ENCODE data around the gene SEC14L6. TPM values are rescaled to one million over a fixed set of nuclear protein-coding genes. Genes with fewer than 3 reads are reported as not detected.

The SEC14L6 gene
- total and polyA plus RNA-seq, 9 of the 15 experiments (the other 6 are each of a cell fraction or from before 2014, with no cell fraction given): 0.29 to 6.1 (median 1.9) TPM

DNA sequence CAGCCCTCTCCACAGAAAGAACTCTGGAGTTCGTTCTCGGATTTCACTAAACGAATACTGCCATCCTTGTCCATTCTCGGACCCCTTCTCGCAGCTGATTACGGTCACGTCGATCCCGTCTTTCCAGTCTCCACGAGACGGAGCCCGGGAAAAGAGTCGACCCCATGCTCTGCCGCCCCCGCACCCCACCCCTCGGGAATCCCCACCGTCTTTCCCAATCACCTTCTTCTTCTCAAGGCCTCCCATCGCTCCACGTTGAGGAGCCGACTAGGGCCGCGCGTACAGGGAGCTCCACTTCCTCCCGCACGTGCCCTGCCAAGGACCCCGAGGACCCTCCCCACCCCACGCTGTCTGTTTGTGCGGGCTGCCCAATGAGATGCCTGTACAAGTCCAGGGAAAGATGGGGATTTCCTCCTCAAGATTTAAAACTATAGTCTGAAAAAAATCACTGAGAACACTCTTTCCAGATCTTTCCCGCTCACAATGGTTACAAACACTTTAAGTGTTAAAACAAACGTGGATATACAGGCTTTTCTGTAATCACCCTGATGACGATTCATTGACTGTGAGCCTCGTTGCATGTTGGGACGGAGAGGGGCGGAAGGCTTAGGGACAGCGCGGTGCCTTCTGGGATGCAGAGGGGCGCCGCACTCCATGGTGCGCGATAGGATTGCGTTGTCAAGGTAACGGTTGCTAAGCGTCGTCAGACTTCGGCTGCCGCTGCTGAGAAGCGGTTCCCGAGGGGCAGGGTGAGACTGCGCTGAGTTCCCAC is 45.2 kb upstream of the SEC14L6 start, which contains the start of gene PES1 (continued):
- TF ChIP-seq, protein P1, sequence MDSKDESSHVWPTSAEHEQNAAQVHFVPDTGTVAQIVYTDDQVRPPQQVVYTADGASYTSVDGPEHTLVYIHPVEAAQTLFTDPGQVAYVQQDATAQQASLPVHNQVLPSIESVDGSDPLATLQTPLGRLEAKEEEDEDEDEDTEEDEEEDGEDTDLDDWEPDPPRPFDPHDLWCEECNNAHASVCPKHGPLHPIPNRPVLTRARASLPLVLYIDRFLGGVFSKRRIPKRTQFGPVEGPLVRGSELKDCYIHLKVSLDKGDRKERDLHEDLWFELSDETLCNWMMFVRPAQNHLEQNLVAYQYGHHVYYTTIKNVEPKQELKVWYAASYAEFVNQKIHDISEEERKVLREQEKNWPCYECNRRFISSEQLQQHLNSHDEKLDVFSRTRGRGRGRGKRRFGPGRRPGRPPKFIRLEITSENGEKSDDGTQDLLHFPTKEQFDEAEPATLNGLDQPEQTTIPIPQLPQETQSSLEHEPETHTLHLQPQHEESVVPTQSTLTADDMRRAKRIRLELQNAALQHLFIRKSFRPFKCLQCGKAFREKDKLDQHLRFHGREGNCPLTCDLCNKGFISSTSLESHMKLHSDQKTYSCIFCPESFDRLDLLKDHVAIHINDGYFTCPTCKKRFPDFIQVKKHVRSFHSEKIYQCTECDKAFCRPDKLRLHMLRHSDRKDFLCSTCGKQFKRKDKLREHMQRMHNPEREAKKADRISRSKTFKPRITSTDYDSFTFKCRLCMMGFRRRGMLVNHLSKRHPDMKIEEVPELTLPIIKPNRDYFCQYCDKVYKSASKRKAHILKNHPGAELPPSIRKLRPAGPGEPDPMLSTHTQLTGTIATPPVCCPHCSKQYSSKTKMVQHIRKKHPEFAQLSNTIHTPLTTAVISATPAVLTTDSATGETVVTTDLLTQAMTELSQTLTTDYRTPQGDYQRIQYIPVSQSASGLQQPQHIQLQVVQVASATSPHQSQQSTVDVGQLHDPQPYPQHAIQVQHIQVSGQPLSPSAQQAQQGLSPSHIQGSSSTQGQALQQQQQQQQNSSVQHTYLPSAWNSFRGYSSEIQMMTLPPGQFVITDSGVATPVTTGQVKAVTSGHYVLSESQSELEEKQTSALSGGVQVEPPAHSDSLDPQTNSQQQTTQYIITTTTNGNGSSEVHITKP (IDR thresholded peaks at IDR 0.05; ENCODE audit: partially characterized antibody): no peak
- TF ChIP-seq ZNF23 (CRISPR knock-in tag; IDR thresholded peaks at IDR 0.05): no peak
- TF ChIP-seq ZNF384 (IDR thresholded peaks at IDR 0.05; ENCODE audit: low read depth, low read length): no peak
- TF ChIP-seq ZNF133 (CRISPR knock-in tag; IDR thresholded peaks at IDR 0.05): no peak
- no peak for TF ChIP-seq RBM17 (IDR thresholded peaks at IDR 0.05; ENCODE audit: borderline replicate concordance, low read depth, low read length)
- TF ChIP-seq MBD2 (IDR thresholded peaks at IDR 0.05; ENCODE audit: borderline replicate concordance, low read depth): peak; percentile 98
- TF ChIP-seq MCM2 (IDR thresholded peaks at IDR 0.05; ENCODE audit: low read depth): no peak
- no peak for TF ChIP-seq MAFK (IDR thresholded peaks at IDR 0.05; ENCODE audit: low read length)
- no peak for TF ChIP-seq TAF9B (IDR thresholded peaks at IDR 0.05; ENCODE audit: partially characterized antibody)
- TF ChIP-seq, protein P2, sequence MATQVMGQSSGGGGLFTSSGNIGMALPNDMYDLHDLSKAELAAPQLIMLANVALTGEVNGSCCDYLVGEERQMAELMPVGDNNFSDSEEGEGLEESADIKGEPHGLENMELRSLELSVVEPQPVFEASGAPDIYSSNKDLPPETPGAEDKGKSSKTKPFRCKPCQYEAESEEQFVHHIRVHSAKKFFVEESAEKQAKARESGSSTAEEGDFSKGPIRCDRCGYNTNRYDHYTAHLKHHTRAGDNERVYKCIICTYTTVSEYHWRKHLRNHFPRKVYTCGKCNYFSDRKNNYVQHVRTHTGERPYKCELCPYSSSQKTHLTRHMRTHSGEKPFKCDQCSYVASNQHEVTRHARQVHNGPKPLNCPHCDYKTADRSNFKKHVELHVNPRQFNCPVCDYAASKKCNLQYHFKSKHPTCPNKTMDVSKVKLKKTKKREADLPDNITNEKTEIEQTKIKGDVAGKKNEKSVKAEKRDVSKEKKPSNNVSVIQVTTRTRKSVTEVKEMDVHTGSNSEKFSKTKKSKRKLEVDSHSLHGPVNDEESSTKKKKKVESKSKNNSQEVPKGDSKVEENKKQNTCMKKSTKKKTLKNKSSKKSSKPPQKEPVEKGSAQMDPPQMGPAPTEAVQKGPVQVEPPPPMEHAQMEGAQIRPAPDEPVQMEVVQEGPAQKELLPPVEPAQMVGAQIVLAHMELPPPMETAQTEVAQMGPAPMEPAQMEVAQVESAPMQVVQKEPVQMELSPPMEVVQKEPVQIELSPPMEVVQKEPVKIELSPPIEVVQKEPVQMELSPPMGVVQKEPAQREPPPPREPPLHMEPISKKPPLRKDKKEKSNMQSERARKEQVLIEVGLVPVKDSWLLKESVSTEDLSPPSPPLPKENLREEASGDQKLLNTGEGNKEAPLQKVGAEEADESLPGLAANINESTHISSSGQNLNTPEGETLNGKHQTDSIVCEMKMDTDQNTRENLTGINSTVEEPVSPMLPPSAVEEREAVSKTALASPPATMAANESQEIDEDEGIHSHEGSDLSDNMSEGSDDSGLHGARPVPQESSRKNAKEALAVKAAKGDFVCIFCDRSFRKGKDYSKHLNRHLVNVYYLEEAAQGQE (IDR thresholded peaks at IDR 0.05; ENCODE audit: borderline replicate concordance): no peak
- TF ChIP-seq, protein P2 (CRISPR knock-in tag; IDR thresholded peaks at IDR 0.05; ENCODE audit: low read depth): no peak
